ENCODE measurements around the gene PTMA. TPM values are rescaled to one million over a fixed set of nuclear protein-coding genes. Genes with fewer than 3 reads are reported as not detected.
"Not testable (repeated sequence)": the region's sequence is repeated elsewhere in the genome, so short reads cannot be mapped to it uniquely, and the experiment has no call there.

The PTMA gene
- total RNA-seq, 2 experiments from 2014 or later, result 2,162 to 2,216 TPM

DNA sequence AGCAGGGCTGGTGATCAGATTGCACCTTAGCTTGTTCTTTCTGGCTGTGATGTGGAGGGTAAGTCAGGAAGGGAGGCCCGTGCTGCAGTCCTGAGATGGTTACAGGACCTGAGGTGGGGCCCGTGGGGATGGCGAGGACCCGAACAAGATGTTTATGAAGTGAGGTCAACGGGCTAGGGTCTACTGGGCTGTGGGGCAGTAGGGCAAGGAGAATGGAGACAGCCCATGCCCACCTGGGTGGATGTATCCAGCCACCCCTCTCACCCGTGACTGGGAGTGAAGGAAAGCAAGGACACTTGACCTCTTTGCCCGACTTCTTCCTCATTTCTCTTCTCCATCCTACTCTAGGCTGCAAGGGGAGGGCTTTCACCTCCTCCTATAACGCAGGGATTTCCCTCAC, 18.0 kb downstream of the PTMA start:
- Mint-ChIP-seq H3K4me1 (ENCODE audit: low read depth) (no peaks in the 10 kb centered on the region), H3K9me3 (no peaks in the 10 kb centered on the region)

GRCh38 chr2:231727621-231728020, 19.3 kb downstream of the PTMA start:
- no peaks in the 10 kb centered on the region for H3K4me1 Mint-ChIP-seq (ENCODE audit: low read depth)
- H3K4me3 Mint-ChIP-seq, result no peak overlapping the region
- H3K27ac Mint-ChIP-seq, result no peak overlapping the region
- CTCF ChIA-PET, result no interaction called here
- no peaks in the 10 kb centered on the region for H3K27me3 Mint-ChIP-seq (ENCODE audit: low read depth)
- peaks cover 6% of the 10 kb centered on the region for H3K36me3 Mint-ChIP-seq (ENCODE audit: low read depth)
- DNase-seq, result no peak
- no peaks in the 10 kb centered on the region for H3K9me3 Mint-ChIP-seq
- intact Hi-C loops (cut with micrococcal nuclease), result no loop called here

More for the DNA sequence above, 18.0 kb downstream of the PTMA start:
- CTCF ChIA-PET, result interaction anchor here (2.4 to 3.0 kb wide), 3 partner anchors 11 to 114 kb away, joined by 11 to 38 read pairs (median 21); no protein-coding TSS in a partner anchor
- H3K27me3 Mint-ChIP-seq (ENCODE audit: low read depth), result no peaks in the 10 kb centered on the region
- intact Hi-C loops (cut with micrococcal nuclease), result no loop called here
- H3K36me3 Mint-ChIP-seq (ENCODE audit: low read depth), result peaks cover 5% of the 10 kb centered on the region
- no peak for DNase-seq
- no peak overlapping the region for H3K4me3 Mint-ChIP-seq
- no peak overlapping the region for H3K27ac Mint-ChIP-seq

DNA sequence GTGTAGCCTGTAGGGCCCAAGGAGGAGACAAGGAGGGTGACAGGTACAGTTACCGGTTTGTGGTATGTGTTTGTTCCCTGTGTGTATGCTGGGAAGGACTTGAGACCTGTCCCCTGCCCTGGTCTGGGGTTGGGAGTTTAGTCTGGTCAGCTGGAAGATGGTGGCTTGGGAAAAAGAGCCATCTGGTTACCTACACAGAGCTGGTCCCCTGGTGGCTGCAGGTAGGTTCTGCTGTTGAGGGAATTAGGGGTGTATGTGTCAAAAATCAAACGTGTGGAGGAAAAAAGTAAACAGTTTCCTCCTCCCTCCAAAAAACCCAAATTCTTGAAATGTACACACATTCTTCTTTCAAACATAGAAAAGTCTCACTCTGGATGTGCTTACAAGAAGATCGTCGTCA, 24.3 kb downstream of the PTMA start:
- no peak for DNase-seq
- Mint-ChIP-seq H3K4me1 (ENCODE audit: low read depth) (no peaks in the 10 kb centered on the region), H3K9me3 (no peaks in the 10 kb centered on the region), H3K27ac (no peak overlapping the region), H3K4me3 (no peak overlapping the region), H3K27me3 (ENCODE audit: low read depth) (no peaks in the 10 kb centered on the region), H3K36me3 (ENCODE audit: low read depth) (peaks cover 10% of the 10 kb centered on the region)
- intact Hi-C loops (cut with micrococcal nuclease), result no loop called here
- CTCF ChIA-PET, result interaction anchor here (1.9 kb wide), 1 partner anchor 55 kb away, joined by 8 read pairs; no protein-coding TSS in a partner anchor

DNA sequence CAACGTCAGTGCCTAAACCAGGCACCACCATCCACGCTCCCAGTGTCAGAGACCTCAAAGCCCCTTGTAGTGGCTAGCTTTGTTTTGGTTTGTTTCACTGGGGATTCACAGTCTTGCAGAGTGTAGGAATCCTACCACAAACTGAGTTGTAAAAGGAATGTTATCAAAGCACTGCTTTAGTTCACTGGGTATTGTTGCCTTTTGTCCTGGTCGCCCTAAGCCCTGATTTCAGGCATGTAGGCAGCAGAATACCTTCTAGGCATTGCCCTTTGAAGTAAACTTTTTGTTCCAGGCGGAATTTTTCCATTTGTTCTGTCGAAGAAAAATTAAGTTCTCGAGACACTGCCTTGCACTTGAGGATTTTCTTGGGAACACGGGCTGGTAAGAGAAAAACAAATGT, 29.4 kb downstream of the PTMA start:
- H3K4me3 Mint-ChIP-seq, result no peak overlapping the region
- no peaks in the 10 kb centered on the region for H3K4me1 Mint-ChIP-seq (ENCODE audit: low read depth)
- DNase-seq, result no peak
- no peaks in the 10 kb centered on the region for H3K27me3 Mint-ChIP-seq (ENCODE audit: low read depth)
- no peak overlapping the region for H3K27ac Mint-ChIP-seq
- H3K9me3 Mint-ChIP-seq, result no peaks in the 10 kb centered on the region
- CTCF ChIA-PET, result interaction anchor here (1.0 to 1.6 kb wide), 3 partner anchors 13 to 60 kb away, joined by 3 to 5 read pairs (median 4); no protein-coding TSS in a partner anchor
- peaks cover 11% of the 10 kb centered on the region for H3K36me3 Mint-ChIP-seq (ENCODE audit: low read depth)
- intact Hi-C loops (cut with micrococcal nuclease), result no loop called here

DNA sequence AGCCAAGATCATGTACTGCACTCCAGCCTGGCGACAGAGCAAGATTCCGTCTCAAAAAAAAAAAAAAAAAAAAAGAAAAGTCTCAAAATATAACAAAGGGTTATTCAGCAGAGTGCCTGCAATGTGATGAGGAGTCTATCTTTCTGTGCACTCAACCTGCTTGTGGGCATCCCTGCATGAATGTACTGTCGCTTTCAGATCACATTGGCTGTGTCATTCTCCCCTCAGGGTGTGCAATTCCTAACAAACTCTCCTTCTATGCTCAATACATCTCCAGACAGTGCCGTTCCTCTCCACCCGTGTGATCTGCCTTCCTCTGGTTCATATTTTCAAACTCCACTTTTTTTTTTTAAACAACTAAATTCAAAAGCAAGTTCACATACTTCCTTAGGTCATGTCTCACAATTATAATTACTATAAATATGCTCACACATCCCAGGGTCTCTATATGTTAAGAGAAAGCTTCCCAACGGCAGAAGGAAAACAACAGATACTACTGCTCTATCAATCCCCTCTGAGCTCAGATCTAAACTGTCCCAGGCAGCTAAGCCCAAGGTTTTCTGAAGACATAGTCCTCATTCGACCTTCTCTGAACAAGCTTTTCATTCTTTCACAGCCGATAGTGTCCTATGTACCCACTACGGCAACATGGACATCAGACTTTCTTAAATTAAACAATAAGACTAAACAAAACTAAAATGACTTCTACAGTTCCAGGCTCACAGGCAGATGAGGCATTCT, 35.2 kb downstream of the PTMA start:
- Mint-ChIP-seq H3K27me3 (ENCODE audit: low read depth) (no peaks in the 10 kb centered on the region), H3K9me3 (no peaks in the 10 kb centered on the region), H3K36me3 (ENCODE audit: low read depth) (peaks cover 4% of the 10 kb centered on the region), H3K4me1 (ENCODE audit: low read depth) (no peaks in the 10 kb centered on the region), H3K4me3 (no peak overlapping the region), H3K27ac (no peak overlapping the region)
- DNase-seq, result no peak
- intact Hi-C loops (cut with micrococcal nuclease), result no loop called here
- CTCF ChIA-PET, result interaction anchor here (1.0 to 1.2 kb wide), 2 partner anchors 19 to 261 kb away, joined by 4 to 5 read pairs; no protein-coding TSS in a partner anchor

GRCh38 chr2:231745303-231746038, 37.1 kb downstream of the PTMA start:
- H3K27ac Mint-ChIP-seq, result no peak overlapping the region
- CTCF ChIA-PET, result interaction anchor here (0.6 to 1.2 kb wide), 3 partner anchors 8 to 192 kb away, joined by 3 read pairs; no protein-coding TSS in a partner anchor
- DNase-seq, result no peak

GRCh38 chr2:231748153-231748896, 40.0 kb downstream of the PTMA start:
- H3K9me3 Mint-ChIP-seq; H3K27me3 Mint-ChIP-seq (ENCODE audit: low read depth); H3K4me3 Mint-ChIP-seq; H3K27ac Mint-ChIP-seq; DNase-seq; intact Hi-C loops (cut with micrococcal nuclease); H3K4me1 Mint-ChIP-seq (ENCODE audit: low read depth); H3K36me3 Mint-ChIP-seq (ENCODE audit: low read depth): not testable (repeated sequence)
- CTCF ChIA-PET, result interaction anchor here (1.1 kb wide), 1 partner anchor 10 kb away, joined by 4 read pairs; no protein-coding TSS in a partner anchor

More at GRCh38 chr2:231745303-231746038, 37.1 kb downstream of the PTMA start:
- Mint-ChIP-seq H3K4me3 (no peak overlapping the region), H3K27me3 (ENCODE audit: low read depth) (no peaks in the 10 kb centered on the region), H3K9me3 (no peaks in the 10 kb centered on the region), H3K36me3 (ENCODE audit: low read depth) (no peaks in the 10 kb centered on the region), H3K4me1 (ENCODE audit: low read depth) (no peaks in the 10 kb centered on the region)
- intact Hi-C loops (cut with micrococcal nuclease), result no loop called here

DNA sequence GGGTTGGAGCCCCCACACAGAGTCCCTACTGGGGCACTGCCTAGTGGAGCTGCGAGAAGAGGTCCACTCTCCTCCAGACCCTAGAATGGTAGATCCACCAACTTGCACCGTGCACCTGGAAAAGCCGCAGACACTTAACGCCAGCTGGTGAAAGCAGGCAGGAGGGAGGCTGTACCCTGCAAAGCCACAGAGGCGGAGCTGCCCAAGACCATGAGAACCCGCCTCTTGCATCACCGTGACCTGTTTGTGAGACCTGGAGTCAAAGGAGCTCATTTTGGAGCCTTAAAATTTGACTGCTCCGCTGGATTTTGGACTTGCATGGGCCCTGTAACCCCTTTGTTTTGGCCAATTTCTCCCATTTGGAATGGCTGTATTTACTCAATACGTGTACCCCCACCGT, 40.7 kb downstream of the PTMA start:
- H3K36me3 Mint-ChIP-seq (ENCODE audit: low read depth); H3K27me3 Mint-ChIP-seq (ENCODE audit: low read depth); H3K4me3 Mint-ChIP-seq; intact Hi-C loops (cut with micrococcal nuclease); H3K4me1 Mint-ChIP-seq (ENCODE audit: low read depth); H3K9me3 Mint-ChIP-seq; H3K27ac Mint-ChIP-seq: not testable (repeated sequence)
- peak; percentile 6 for DNase-seq
- CTCF ChIA-PET, result interaction anchor here (1.1 kb wide), 1 partner anchor 9 kb away, joined by 4 read pairs; no protein-coding TSS in a partner anchor

DNA sequence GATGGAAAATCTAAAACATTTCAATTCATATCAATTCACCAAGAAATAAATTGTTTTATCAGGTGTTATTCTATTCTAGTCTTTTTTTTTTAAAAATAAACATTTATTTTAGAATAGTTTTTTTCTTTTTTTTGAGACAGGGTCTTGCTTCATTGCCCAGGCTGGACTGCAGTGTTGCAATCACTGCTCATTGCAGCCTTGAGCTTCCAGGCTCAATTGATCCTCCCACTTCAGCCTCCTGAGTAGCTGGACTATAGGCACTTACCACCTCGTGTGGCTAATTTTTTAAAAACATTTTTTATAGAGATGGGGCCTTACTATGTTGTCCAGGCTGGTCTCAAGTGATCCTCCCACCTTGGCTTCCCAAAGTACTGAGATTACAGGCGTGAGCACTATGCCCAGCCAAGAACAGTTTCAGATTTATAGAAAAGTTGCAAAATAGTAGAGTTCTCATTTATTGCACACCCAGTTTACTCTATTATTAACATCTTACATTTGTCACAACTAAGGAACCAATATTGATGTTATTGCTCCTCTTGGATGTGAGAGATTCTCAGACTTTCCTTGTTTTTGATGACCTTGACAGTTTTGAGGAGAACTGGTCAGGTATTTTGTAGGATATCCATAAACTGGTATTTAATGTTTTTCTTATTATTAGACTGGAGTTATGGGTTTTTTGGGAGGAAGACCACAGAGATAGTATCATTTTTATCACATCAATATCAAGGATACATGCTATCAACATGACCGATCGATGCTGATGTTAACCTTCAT, 42.9 kb downstream of the PTMA start:
- H3K36me3 Mint-ChIP-seq (ENCODE audit: low read depth), result no peaks in the 10 kb centered on the region
- CTCF ChIA-PET, result interaction anchor here (0.6 kb wide), 1 partner anchor 73 kb away, joined by 3 read pairs; no protein-coding TSS in a partner anchor
- H3K27ac Mint-ChIP-seq, result no peak overlapping the region
- DNase-seq, result no peak
- H3K4me3 Mint-ChIP-seq, result no peak overlapping the region
- intact Hi-C loops (cut with micrococcal nuclease), result no loop called here
- H3K9me3 Mint-ChIP-seq, result no peaks in the 10 kb centered on the region
- H3K27me3 Mint-ChIP-seq (ENCODE audit: low read depth), result no peaks in the 10 kb centered on the region
- H3K4me1 Mint-ChIP-seq (ENCODE audit: low read depth), result no peaks in the 10 kb centered on the region

- CTCF ChIA-PET, result interaction anchor here (0.6 kb wide), 1 partner anchor 50 kb away, joined by 3 read pairs; no protein-coding TSS in a partner anchor
- Mint-ChIP-seq H3K27ac (no peak overlapping the region), H3K9me3 (no peaks in the 10 kb centered on the region), H3K4me1 (ENCODE audit: low read depth) (no peaks in the 10 kb centered on the region), H3K27me3 (ENCODE audit: low read depth) (no peaks in the 10 kb centered on the region), H3K4me3 (no peak overlapping the region), H3K36me3 (ENCODE audit: low read depth) (no peaks in the 10 kb centered on the region)
- intact Hi-C loops (cut with micrococcal nuclease), result no loop called here
- DNase-seq, result no peak
These were observed 43.7 kb downstream of the PTMA start for GRCh38 chr2:231752061-231752460.

- CTCF ChIA-PET, result interaction anchor here (0.6 to 1.0 kb wide), 2 partner anchors 54 to 211 kb away, joined by 3 read pairs; no protein-coding TSS in a partner anchor
- H3K9me3 Mint-ChIP-seq, result no peaks in the 10 kb centered on the region
- DNase-seq, result no peak
- peaks cover 11% of the 10 kb centered on the region for H3K4me1 Mint-ChIP-seq (ENCODE audit: low read depth)
- H3K36me3 Mint-ChIP-seq (ENCODE audit: low read depth), result peaks cover 5% of the 10 kb centered on the region
- intact Hi-C loops (cut with micrococcal nuclease), result no loop called here
- no peak overlapping the region for H3K27ac Mint-ChIP-seq
- no peak overlapping the region for H3K4me3 Mint-ChIP-seq
- no peaks in the 10 kb centered on the region for H3K27me3 Mint-ChIP-seq (ENCODE audit: low read depth)
These were observed 53.4 kb downstream of the PTMA start for GRCh38 chr2:231761735-231762134.

All from activated naive CD4-positive, alpha-beta T cell treated with anti-CD3 and anti-CD28 coated beads for 36 hours (primary cell).